Peyer's patch (tissue), 4 donors: ENCODE measurements around the gene GNAS. TPM values are rescaled to one million over a fixed set of nuclear protein-coding genes. Genes with fewer than 3 reads are reported as not detected.

ENCODE experiments used
- DNase-seq, 3 donors: peaks; one replicate each; pipeline ENCODE4 v3.0.0-alpha.2; 2017 to 2019
- H3K27ac ChIP-seq, 4 donors: fragments of 200-600 bp; sonication (generic); one replicate each; pipeline ENCODE4 v1.5.1; 2016 to 2019
- H3K27me3 ChIP-seq, 2 donors: fragments of 200-600 bp; sonication (generic); one replicate each; pipeline ENCODE4 v1.5.1; 2019
- H3K36me3 ChIP-seq, 3 donors: fragments of 200-600 bp; sonication (generic); one replicate each; pipeline ENCODE4 v1.5.1; 2016 to 2019
- H3K4me1 ChIP-seq, 4 donors: fragments of 200-600 bp; sonication (generic); one replicate each; pipeline ENCODE4 v1.5.1; 2016 to 2019
- H3K4me3 ChIP-seq, 4 donors: fragments of 200-600 bp; sonication (generic); 1 replicate in 3 of 4; 2 replicates in 1 of 4; pipeline ENCODE4 v1.5.1; 2016 to 2019; ENCODE audit warnings: mild to moderate bottlenecking in 1 of 4
- H3K9me3 ChIP-seq, 4 donors: fragments of 200-600 bp; sonication (generic); one replicate each; pipeline ENCODE4 v1.5.1; 2016 to 2019; ENCODE audit warnings: mild to moderate bottlenecking in 1 of 4
- CTCF ChIP-seq, 6 experiments: fragments of 450-650 bp in 4 of 6; fragments of 200-600 bp in 2 of 6; sonication (generic) in 1 of 6; IDR thresholded peaks; one replicate each; pipeline ENCODE4 v1.5.1; 2017 to 2019; ENCODE audit warnings: antibody characterized with exemption in 6 of 6, mild to moderate bottlenecking in 3 of 6, moderate library complexity in 1 of 6
- POLR2A ChIP-seq, 2 donors: fragments of 450-650 bp; IDR thresholded peaks; one replicate each; pipeline ENCODE4 v1.5.1; 2017; ENCODE audit warnings: antibody characterized with exemption in 2 of 2, mild to moderate bottlenecking in 2 of 2, moderate library complexity in 2 of 2
- total RNA-seq, 4 donors: library from RNA; depleted of rRNA; stranded (reverse); fragments of >200 nt; gene quantifications; one replicate each; pipeline ENCODE4 v1.1.0, GENCODE V29; 2016

The GNAS gene
- total RNA-seq, 4 donors from 2014 or later = 382 to 889 (median 658) TPM

GRCh38 chr20:58863044-58863790, 10.7 kb downstream of the GNAS start:
- H3K27ac ChIP-seq = no peak overlapping the region
- H3K9me3 ChIP-seq = no peaks in the 10 kb centered on the region
- TF ChIP-seq CTCF (IDR thresholded peaks at IDR 0.05) (no peak), POLR2A (IDR thresholded peaks at IDR 0.05) (no peak)
- no peak overlapping the region for H3K4me3 ChIP-seq
- no peaks in the 10 kb centered on the region for H3K4me1 ChIP-seq
- no peak for DNase-seq
- H3K27me3 ChIP-seq = no peaks in the 10 kb centered on the region
- no peaks in the 10 kb centered on the region for H3K36me3 ChIP-seq

- DNase-seq = no peak
- H3K27ac ChIP-seq = no peak overlapping the region
- H3K4me1 ChIP-seq = no peaks in the 10 kb centered on the region
- no peaks in the 10 kb centered on the region for H3K27me3 ChIP-seq
- no peak for TF ChIP-seq POLR2A (IDR thresholded peaks at IDR 0.05)
- peak in 4 of 6 experiments; percentile 14 to 42 (median 26) for TF ChIP-seq CTCF (IDR thresholded peaks at IDR 0.05)
- H3K9me3 ChIP-seq = no peaks in the 10 kb centered on the region
- H3K36me3 ChIP-seq = no peaks in the 10 kb centered on the region
- no peak overlapping the region for H3K4me3 ChIP-seq
These were observed 11.8 kb downstream of the GNAS start for GRCh38 chr20:58864346-58864745.

- Histone ChIP-seq H3K9me3 (no peaks in the 10 kb centered on the region), H3K27ac (no peak overlapping the region), H3K27me3 (no peaks in the 10 kb centered on the region), H3K4me1 (no peaks in the 10 kb centered on the region), H3K36me3 (no peaks in the 10 kb centered on the region), H3K4me3 (no peak overlapping the region)
- TF ChIP-seq CTCF (IDR thresholded peaks at IDR 0.05) (no peak), POLR2A (IDR thresholded peaks at IDR 0.05) (no peak)
- no peak for DNase-seq
These were observed 13.3 kb downstream of the GNAS start for GRCh38 chr20:58865843-58866242.

GRCh38 chr20:58867211-58867610, 14.7 kb downstream of the GNAS start:
- no peak overlapping the region for H3K27ac ChIP-seq
- TF ChIP-seq CTCF (IDR thresholded peaks at IDR 0.05) (no peak), POLR2A (IDR thresholded peaks at IDR 0.05) (no peak)
- no peak overlapping the region for H3K4me3 ChIP-seq
- DNase-seq = no peak
- H3K9me3 ChIP-seq = no peaks in the 10 kb centered on the region
- no peaks in the 10 kb centered on the region for H3K36me3 ChIP-seq
- H3K27me3 ChIP-seq = no peaks in the 10 kb centered on the region
- H3K4me1 ChIP-seq = no peaks in the 10 kb centered on the region

- Histone ChIP-seq H3K9me3 (no peaks in the 10 kb centered on the region), H3K36me3 (no peaks in the 10 kb centered on the region), H3K4me3 (no peak overlapping the region), H3K27ac (no peak overlapping the region), H3K27me3 (no peaks in the 10 kb centered on the region), H3K4me1 (no peaks in the 10 kb centered on the region)
- no peak for DNase-seq
- TF ChIP-seq POLR2A (IDR thresholded peaks at IDR 0.05) = no peak
- TF ChIP-seq CTCF (IDR thresholded peaks at IDR 0.05) = peak in 2 of 6 experiments; percentile 6 to 14
These were observed 16.3 kb downstream of the GNAS start for GRCh38 chr20:58868795-58869194.
